Stimulated activated CD4-positive, alpha-beta T cell treated with anti-CD3 and anti-CD28 coated beads, Interleukin-15, amount 100 ng/mL, for 48 hours (primary cell): ENCODE results near the gene CRABP2.

Experiments
- DNase-seq, 2 donors: peaks; one replicate each; pipeline ENCODE4 v3.0.0-alpha.2; 2020; ENCODE audit warnings: low read depth in 2 of 2

CRABP2 gene

DNA sequence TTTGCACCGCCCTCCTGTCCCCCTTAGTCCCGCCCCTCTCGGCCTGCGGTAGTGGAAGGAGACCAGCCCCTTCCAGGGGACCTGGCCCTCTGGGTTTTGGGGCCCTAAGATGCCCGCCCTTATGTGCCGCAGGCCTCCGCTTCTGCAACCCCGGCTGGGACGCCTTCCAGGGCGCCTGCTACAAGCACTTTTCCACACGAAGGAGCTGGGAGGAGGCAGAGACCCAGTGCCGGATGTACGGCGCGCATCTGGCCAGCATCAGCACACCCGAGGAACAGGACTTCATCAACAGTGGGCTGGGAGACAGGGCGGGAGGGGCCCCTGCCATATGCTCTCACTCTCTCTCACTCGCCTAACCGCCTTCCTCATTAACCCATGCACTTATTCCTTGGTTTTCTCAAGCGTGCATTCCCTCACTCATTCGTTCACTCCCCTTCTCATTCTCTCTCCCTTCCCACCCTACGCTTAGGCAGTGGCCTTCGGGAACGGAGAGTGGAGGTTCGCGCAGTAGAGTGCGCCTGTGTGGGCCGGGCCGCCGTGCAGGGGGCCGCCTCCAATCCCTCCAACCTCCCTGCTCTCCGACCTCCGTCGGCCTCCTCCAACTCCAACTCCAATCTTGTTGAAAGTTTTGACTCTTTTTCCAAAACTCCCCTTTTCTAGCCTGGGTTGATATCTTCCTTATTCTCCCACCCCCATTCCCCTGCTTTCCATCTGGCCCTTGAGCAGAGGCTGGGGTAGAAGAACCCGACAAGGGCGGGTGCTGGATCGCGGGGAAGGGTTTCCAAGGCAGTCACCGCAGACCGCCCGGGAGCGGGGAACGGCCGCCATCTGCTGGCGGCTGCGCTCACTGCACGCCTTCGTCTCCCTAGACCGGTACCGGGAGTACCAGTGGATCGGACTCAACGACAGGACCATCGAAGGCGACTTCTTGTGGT is 48.3 kb downstream of the CRABP2 start:
- DNase-seq = peak; percentile 53 to 57

DNA sequence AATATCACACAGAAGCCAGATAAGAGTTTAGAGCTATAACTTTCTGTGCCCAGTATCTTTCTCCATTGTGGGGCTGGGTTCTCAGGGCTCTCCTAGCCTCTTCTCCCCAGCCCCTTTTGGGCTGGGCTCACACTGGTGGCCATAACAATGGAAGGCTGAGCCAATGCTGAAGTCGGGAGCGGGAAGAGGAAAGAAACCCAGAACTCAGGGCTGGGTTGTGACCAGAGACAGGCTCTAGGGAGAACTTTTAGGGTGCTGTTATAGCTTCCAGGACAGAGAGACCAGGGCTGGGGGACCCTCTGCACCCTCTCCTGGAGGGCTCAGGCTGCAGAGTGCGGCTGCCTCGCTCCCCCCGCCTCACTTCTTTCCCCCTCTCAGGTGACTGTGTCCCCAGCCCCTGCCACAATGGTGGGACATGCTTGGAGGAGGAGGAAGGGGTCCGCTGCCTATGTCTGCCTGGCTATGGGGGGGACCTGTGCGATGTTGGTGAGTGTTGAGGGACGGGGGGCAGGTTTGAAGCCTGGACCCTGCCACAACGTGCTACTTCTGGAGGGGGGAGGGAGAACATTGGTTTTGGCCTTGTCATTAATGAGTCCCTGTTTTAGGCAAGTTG is 49.4 kb downstream of the CRABP2 start:
- no peak for DNase-seq

GRCh38 chr1:156655151-156655903 is 50.1 kb downstream of the CRABP2 start:
- DNase-seq = no peak

GRCh38 chr1:156654700-156655099 is 50.7 kb downstream of the CRABP2 start:
- no peak for DNase-seq

- no peak for DNase-seq
Measured at GRCh38 chr1:156652992-156653355, 52.4 kb downstream of the CRABP2 start.

GRCh38 chr1:156652131-156652991 is 53.0 kb downstream of the CRABP2 start:
- DNase-seq = no peak
